Esophagus muscularis mucosa (tissue), 3 donors: ENCODE measurements around the gene UFSP1.

Experiments
- CTCF ChIP-seq, 3 experiments: fragments of 200-600 bp in 2 of 3; fragments of 450-650 bp in 1 of 3; sonication (generic) in 2 of 3; IDR thresholded peaks; one replicate each; pipeline ENCODE4 v1.5.1; 2017 to 2019; ENCODE audit warnings: antibody characterized with exemption in 3 of 3, mild to moderate bottlenecking in 2 of 3, moderate library complexity in 1 of 3
- POLR2A ChIP-seq: fragments of 450-650 bp; IDR thresholded peaks from one replicate; pipeline ENCODE4 v1.6.1; 2017; ENCODE audit warnings: antibody characterized with exemption, moderate library complexity, mild to moderate bottlenecking, low read depth

GRCh38 chr7:100839361-100839760 is 50.2 kb downstream of the UFSP1 start:
- TF ChIP-seq POLR2A (no peak), CTCF (IDR thresholded peaks at IDR 0.05) (no peak)
